Natural killer cell (primary cell): ENCODE measurements around the gene STARD3NL. TPM values are rescaled to one million over a fixed set of nuclear protein-coding genes. Genes with fewer than 3 reads are reported as not detected.

ENCODE experiments used
- ATAC-seq, 3 donors: fragments of 150-1000 bp in 2 of 3; fragments of 200-7000 bp in 1 of 3; cut with Tn5 transposase; 1 replicate in 1 of 3; 2 replicates in 2 of 3; pipeline ENCODE4 v1.10.0; 2021; ENCODE audit warnings: mild to moderate bottlenecking in 2 of 3, moderate library complexity in 2 of 3
- DNase-seq, 2 donors: peaks; one replicate each; pipeline versions ENCODE4 v3.0.0 to v3.0.0-alpha.2; 2013 to 2021; ENCODE audit warnings: mixed read lengths in 1 of 2
- H3K27ac ChIP-seq: one replicate; pipeline ENCODE4 v1.5.1; 2013; ENCODE audit warnings: mild to moderate bottlenecking, low read length
- H3K27me3 ChIP-seq: one replicate; pipeline ENCODE4 v1.6.1; 2013; ENCODE audit warnings: low read length; ENCODE audit not compliant: control insufficient read depth, insufficient read depth
- H3K36me3 ChIP-seq: one replicate; pipeline ENCODE4 v1.6.1; 2013; ENCODE audit warnings: low read length; ENCODE audit not compliant: control insufficient read depth, insufficient read depth
- H3K4me1 ChIP-seq: one replicate; pipeline ENCODE4 v1.6.1; 2013; ENCODE audit warnings: low read length; ENCODE audit not compliant: control insufficient read depth, insufficient read depth
- H3K4me3 ChIP-seq: one replicate; pipeline ENCODE4 v1.5.1; 2013; ENCODE audit warnings: low read length
- H3K9me3 ChIP-seq: one replicate; pipeline ENCODE4 v1.6.1; 2013; ENCODE audit warnings: low read length; ENCODE audit not compliant: control insufficient read depth, insufficient read depth
- H3K27ac Mint-ChIP-seq, 2 donors: one replicate each; pipeline ENCODE4 v1.8.0; 2022; ENCODE audit warnings: mild to moderate bottlenecking in 2 of 2, mixed read lengths in 2 of 2, moderate library complexity in 1 of 2
- H3K27me3 Mint-ChIP-seq, 2 donors: one replicate each; pipeline ENCODE4 v1.8.0; 2022; ENCODE audit warnings: low read depth in 2 of 2, mixed read lengths in 2 of 2
- H3K36me3 Mint-ChIP-seq: one replicate; pipeline ENCODE4 v1.8.0; 2022; ENCODE audit warnings: mixed read lengths
- H3K4me1 Mint-ChIP-seq, 2 donors: one replicate each; pipeline ENCODE4 v1.8.0; 2022; ENCODE audit warnings: mixed read lengths in 2 of 2
- H3K4me3 Mint-ChIP-seq: one replicate; pipeline ENCODE4 v1.8.0; 2022; ENCODE audit warnings: mild to moderate bottlenecking, moderate library complexity, mixed read lengths
- H3K9me3 Mint-ChIP-seq, 2 donors: one replicate each; pipeline ENCODE4 v1.8.0; 2022; ENCODE audit warnings: mixed read lengths in 2 of 2
- CTCF ChIP-seq: fragments of 200-600 bp; IDR thresholded peaks from one replicate; pipeline ENCODE4 v1.8.0; 2022; ENCODE audit warnings: antibody characterized with exemption
- WGBS: methylation state at CpG from one replicate; pipeline ENCODE4 v1.1.7; 2013; ENCODE audit warnings: missing lambda C conversion rate; ENCODE audit not compliant: insufficient coverage; 5-methylcytosine and 5-hydroxymethylcytosine counted together
- intact Hi-C: fragments of 100-400 bp; cut with micrococcal nuclease; formaldehyde crosslinking; loops from one replicate; pipeline ENCODE4 v1.14.2; 2022
- total RNA-seq, 4 donors: library from RNA; stranded (reverse); fragments of 120-200 nt in 1 of 4; gene quantifications; one replicate each; pipeline versions ENCODE4 v1.2.3 to v1.2.4, GENCODE V29; 2013 to 2022

Gene STARD3NL
- total RNA-seq, 3 donors from 2014 or later (not counting 1 experiment from before 2014, with no cell fraction given) = 30.6 to 38.6 (median 38.3) TPM

DNA sequence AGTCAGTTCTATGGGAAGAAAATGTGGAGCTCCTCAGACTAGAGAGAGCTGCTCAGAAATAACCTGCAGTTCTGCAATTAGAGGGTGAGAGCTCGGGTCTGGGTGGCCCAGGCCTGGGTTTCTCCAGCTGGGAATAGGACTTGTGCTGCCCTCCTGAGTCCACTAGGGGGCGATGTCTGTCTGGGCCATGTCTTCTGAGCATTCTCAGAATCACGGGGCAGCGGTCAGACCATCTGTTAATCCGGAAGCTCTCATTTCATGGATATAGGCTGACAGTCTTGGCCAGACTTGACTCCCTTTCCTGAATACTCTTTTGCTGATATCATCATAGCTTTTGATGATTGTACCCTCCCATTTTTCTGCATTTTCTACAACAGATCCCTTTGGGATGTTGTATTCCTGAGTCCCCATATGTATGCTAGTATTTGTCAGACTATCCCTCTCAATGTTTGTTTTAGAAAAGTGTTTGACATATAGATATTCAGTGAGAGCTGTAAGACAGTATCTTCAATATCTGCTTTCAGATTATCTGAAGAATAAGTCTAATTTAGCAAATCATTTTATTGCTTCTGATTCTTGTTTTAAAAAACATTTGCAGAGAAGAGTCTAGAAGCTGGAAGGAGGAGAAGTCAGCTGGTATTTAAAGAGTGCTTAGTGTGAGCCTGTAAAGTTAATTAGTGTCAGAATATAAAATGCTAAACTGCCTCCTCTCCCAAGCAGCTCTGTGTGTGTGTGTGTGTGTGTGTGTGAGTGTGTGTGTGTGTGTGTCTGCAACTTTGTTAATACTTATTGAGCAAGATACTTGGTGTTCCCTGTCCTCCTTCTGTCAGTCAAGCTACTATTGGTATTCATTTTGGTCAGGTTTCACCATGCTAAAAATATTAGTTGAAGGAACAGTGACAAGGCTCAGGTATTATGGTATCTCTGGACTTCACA lies 38.0 kb downstream of the STARD3NL start:
- TF ChIP-seq CTCF = peak; percentile 93
- DNase-seq = peak; percentile 78 to 93
- Histone ChIP-seq H3K36me3 (peaks cover 20% of the 10 kb centered on the region), H3K27ac (peak overlapping the region; percentile 67), H3K9me3 (no peaks in the 10 kb centered on the region), H3K27me3 (no peaks in the 10 kb centered on the region), H3K4me3 (no peak overlapping the region), H3K4me1 (peaks cover 48% of the 10 kb centered on the region)
- no peaks in the 10 kb centered on the region for H3K9me3 Mint-ChIP-seq
- intact Hi-C loops = loop anchor here (1.0 to 2.0 kb wide), 4 partner anchors 17 to 119 kb away; partner anchors contain the start of gene STARD3NL
- peak overlapping the region; percentile 80 for H3K4me3 Mint-ChIP-seq
- ATAC-seq = peak; percentile 58 to 86 (median 76)
- H3K27me3 Mint-ChIP-seq = no peaks in the 10 kb centered on the region
- WGBS = 0% methylated on average over 5 of the region's 5 CpGs
- H3K36me3 Mint-ChIP-seq = peaks cover 11% of the 10 kb centered on the region
- peaks cover 52 to 60% of the 10 kb centered on the region in 2 donors for H3K4me1 Mint-ChIP-seq
- peak overlapping the region; percentile 95 to 96 for H3K27ac Mint-ChIP-seq

GRCh38 chr7:38217672-38218071 lies 39.6 kb downstream of the STARD3NL start:
- WGBS = 33% methylated on average over 2 of the region's 2 CpGs
- peak overlapping the region; percentile 67 for H3K27ac ChIP-seq
- no peaks in the 10 kb centered on the region for H3K27me3 ChIP-seq
- TF ChIP-seq CTCF = no peak
- Mint-ChIP-seq H3K36me3 (peaks cover 11% of the 10 kb centered on the region), H3K27me3 (no peaks in the 10 kb centered on the region), H3K9me3 (no peaks in the 10 kb centered on the region), H3K4me3 (peak overlapping the region; percentile 80), H3K4me1 (peaks cover 68 to 72% of the 10 kb centered on the region in 2 donors), H3K27ac (peak overlapping the region; percentile 95 to 96)
- DNase-seq (peak in 1 of 2 donors; percentile 50), ATAC-seq (peak in 1 of 3 donors; percentile 48)
- intact Hi-C loops = loop anchor here (1.0 to 2.0 kb wide), 4 partner anchors 15 to 114 kb away; partner anchors contain the start of gene STARD3NL
- H3K4me1 ChIP-seq = peaks cover 58% of the 10 kb centered on the region
- H3K36me3 ChIP-seq = peaks cover 28% of the 10 kb centered on the region
- H3K4me3 ChIP-seq = peak overlapping the region; percentile 30
- H3K9me3 ChIP-seq = no peaks in the 10 kb centered on the region

DNA sequence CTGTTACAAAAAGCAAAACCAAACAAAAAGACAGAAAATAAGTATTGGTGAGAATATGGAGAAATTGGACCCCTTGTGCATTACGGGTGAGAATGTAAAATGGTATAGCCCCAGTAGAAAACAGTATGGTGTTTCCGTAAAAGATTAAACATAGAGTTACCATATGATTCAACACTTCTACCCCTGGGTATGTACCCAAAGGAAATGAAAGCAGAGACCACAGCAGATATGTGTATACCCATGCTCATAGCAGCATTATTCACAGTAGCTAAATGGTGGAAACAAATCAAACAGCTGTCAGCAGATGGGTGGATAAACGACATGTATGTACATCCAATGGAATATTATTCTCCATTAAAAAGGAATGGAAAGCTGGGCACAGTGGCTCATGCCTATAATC lies 42.4 kb downstream of the STARD3NL start:
- H3K27ac ChIP-seq = peak overlapping the region; percentile 76
- peak overlapping the region; percentile 77 for H3K4me3 Mint-ChIP-seq
- ATAC-seq (peak; percentile 52 to 83 (median 78)), DNase-seq (peak in 1 of 2 donors; percentile 55)
- no peaks in the 10 kb centered on the region for H3K9me3 ChIP-seq
- H3K4me1 ChIP-seq = peaks cover 69% of the 10 kb centered on the region
- H3K9me3 Mint-ChIP-seq = no peaks in the 10 kb centered on the region
- no peaks in the 10 kb centered on the region for H3K27me3 ChIP-seq
- intact Hi-C loops = loop anchor here (5.0 kb wide), 1 partner anchor 42 kb away; no protein-coding TSS in a partner anchor
- H3K36me3 Mint-ChIP-seq = peaks cover 11% of the 10 kb centered on the region
- peak overlapping the region; percentile 4 for H3K4me3 ChIP-seq
- no peaks in the 10 kb centered on the region for H3K27me3 Mint-ChIP-seq
- WGBS = 18% methylated on average over 2 of the region's 3 CpGs
- H3K4me1 Mint-ChIP-seq = peaks cover 95 to 97% of the 10 kb centered on the region in 2 donors
- peak overlapping the region; percentile 95 to 96 for H3K27ac Mint-ChIP-seq
- peaks cover 18% of the 10 kb centered on the region for H3K36me3 ChIP-seq
- no peak for TF ChIP-seq CTCF
